OCI-LY3 (cell line): ENCODE results near the gene OLFM4.

Experiments
- EZH2phosphoT487 ChIP-seq: fragments of 200-600 bp; shearing (Covaris generic); IDR thresholded peaks from 2 replicates; pipeline ENCODE4 v1.6.1; 2018; ENCODE audit warnings: antibody characterized with exemption, mixed run types, low read depth
- TF ChIP-seq, protein P1 (sequence below): fragments of 200-600, 300-600 bp; sonication (generic); IDR thresholded peaks from 2 replicates; pipeline ENCODE4 v1.5.1; 2014; ENCODE audit warnings: antibody characterized with exemption, low read length, low read depth

GRCh38 chr13:53013113-53013512, 15.5 kb upstream of the OLFM4 start:
- TF ChIP-seq, protein P1, sequence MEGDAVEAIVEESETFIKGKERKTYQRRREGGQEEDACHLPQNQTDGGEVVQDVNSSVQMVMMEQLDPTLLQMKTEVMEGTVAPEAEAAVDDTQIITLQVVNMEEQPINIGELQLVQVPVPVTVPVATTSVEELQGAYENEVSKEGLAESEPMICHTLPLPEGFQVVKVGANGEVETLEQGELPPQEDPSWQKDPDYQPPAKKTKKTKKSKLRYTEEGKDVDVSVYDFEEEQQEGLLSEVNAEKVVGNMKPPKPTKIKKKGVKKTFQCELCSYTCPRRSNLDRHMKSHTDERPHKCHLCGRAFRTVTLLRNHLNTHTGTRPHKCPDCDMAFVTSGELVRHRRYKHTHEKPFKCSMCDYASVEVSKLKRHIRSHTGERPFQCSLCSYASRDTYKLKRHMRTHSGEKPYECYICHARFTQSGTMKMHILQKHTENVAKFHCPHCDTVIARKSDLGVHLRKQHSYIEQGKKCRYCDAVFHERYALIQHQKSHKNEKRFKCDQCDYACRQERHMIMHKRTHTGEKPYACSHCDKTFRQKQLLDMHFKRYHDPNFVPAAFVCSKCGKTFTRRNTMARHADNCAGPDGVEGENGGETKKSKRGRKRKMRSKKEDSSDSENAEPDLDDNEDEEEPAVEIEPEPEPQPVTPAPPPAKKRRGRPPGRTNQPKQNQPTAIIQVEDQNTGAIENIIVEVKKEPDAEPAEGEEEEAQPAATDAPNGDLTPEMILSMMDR = no peak
- TF ChIP-seq EZH2phosphoT487 = no peak
